IPS-20b (cell line): Measurements from ENCODE around the gene RAD18.

Experiments used
- H3K27ac ChIP-seq: one replicate; pipeline ENCODE4 v1.5.1; 2013; ENCODE audit warnings: low read length
- H3K27me3 ChIP-seq: 2 replicates; pipeline ENCODE4 v1.6.1; 2013; ENCODE audit warnings: mild to moderate bottlenecking, low read length, inconsistent platforms; ENCODE audit not compliant: insufficient read depth
- H3K36me3 ChIP-seq: 2 replicates; pipeline ENCODE4 v1.6.1; 2013; ENCODE audit warnings: low read depth, mild to moderate bottlenecking, inconsistent platforms, low read length, moderate library complexity; ENCODE audit not compliant: insufficient read depth
- H3K4me1 ChIP-seq: 2 replicates; pipeline ENCODE4 v1.6.1; 2013; ENCODE audit warnings: mild to moderate bottlenecking, control low read depth, inconsistent platforms, low read length, moderate library complexity; ENCODE audit not compliant: insufficient read depth
- H3K4me3 ChIP-seq: 2 replicates; pipeline ENCODE4 v1.5.1; 2013; ENCODE audit warnings: mild to moderate bottlenecking, low read length, inconsistent platforms
- H3K9ac ChIP-seq: 2 replicates; pipeline ENCODE4 v1.6.1; 2013; ENCODE audit warnings: low read depth, mild to moderate bottlenecking, inconsistent platforms, low read length, moderate library complexity
- H3K9me3 ChIP-seq: 2 replicates; pipeline ENCODE4 v1.6.1; 2013; ENCODE audit warnings: mild to moderate bottlenecking, low read depth, low read length, inconsistent platforms; ENCODE audit not compliant: insufficient read depth

The RAD18 gene

DNA sequence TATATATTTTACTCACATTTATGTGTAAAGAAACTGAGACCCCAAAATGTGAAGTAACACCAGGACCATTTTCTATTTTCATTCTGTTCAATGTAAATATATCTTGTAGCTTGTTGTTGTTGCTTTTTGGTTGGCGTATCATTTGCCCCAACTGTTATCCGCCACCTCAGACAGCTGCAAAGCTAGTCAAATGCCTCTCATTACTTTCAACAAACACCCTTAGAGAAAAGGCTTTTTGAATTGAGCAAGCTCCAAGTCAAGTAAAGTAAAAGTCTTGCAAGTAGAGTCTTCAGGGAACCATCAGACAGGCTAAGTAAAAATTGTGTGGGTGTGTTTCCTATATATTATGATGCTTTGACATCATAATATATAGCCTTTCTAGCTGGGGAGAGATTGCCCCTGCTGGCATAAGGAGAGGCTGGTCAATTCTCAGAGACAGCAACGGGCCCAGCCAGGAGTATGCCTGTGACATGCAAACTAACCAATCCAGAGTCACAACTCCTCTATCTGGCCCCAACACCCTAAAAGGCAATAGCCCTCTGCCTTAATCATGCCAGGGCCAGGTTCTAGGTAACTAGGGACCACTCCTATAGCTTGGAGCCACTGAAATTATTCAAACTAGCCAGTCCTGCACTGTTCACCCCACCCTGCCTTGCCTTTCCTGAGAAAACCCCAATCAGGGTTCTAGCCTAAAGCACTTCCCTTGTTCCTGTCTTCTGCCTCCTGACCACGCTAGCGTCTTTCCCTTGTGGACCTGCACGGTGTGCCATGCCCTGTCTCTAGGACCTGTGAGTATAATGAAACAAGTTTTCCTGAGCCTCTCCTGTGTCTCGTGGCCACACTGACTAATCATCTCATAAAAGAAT is 75.6 kb downstream of the RAD18 start:
- H3K9ac ChIP-seq = no peak overlapping the region

DNA sequence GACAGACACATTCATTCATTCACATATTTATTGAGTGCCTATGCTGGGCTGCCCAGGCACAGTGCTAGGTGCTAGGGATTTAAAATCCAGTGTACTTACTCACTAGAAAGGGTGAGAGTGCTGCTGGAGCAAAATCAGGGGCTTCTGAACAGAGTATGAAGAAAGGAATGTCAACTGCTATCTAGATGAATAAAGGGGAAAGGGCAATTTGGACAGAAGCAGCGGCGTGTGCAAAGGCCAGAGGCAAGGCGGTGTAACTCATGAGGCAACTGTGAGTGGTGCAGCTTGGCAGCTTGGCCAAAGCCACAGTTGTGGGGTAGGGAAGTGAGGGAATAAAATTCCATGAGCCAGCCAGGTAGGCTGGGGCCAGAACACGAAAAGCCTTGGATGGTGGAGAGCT is 76.7 kb downstream of the RAD18 start:
- Histone ChIP-seq H3K27me3 (no peaks in the 10 kb centered on the region), H3K9me3 (no peaks in the 10 kb centered on the region), H3K36me3 (peaks cover 40% of the 10 kb centered on the region), H3K4me1 (peaks cover 16% of the 10 kb centered on the region; the same call in 1 of the 2 replicates), H3K4me3 (no peak overlapping the region), H3K27ac (no peak overlapping the region), H3K9ac (no peak overlapping the region)

More for the DNA sequence above, 75.6 kb downstream of the RAD18 start:
- Histone ChIP-seq H3K9me3 (no peaks in the 10 kb centered on the region), H3K36me3 (peaks cover 40% of the 10 kb centered on the region), H3K27ac (no peak overlapping the region), H3K4me3 (no peak overlapping the region), H3K4me1 (peaks cover 5% of the 10 kb centered on the region; the same call in 1 of the 2 replicates), H3K27me3 (no peaks in the 10 kb centered on the region)

DNA sequence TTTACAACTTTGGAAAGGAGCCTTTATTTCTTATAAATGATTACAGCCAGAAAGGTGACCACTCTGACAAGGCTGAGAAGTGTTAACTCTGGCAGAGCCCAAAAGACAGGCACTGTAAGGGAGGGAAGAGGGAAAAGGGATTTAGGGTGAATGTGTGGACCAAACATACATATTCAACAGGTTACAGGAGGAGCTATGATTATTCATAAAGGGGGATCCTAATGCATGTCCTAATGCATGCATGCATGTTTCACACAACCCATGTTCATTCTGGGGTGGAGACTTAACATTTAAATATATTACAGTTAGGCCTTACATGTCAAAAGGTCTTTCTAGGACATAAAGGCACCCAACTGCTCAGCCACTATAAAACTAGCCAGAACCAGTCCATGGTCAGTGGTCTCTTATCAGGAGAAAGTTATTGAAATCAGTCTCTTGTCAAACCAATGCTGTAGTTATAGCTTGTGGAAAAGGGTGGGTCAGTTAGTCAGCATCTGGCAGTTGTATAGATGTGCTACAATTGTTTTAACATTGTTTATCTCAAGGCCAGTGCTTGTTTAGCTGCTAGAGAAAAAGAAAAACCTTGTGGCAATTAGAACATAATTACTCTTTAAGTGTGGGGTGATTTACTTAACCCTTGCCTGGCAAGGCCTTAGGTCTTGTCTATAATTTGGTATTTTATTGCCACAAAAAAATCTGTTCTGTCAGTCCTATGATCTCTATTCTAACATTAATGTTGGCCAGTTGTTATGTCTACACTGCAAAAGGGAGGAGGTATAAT is 77.5 kb downstream of the RAD18 start:
- Histone ChIP-seq H3K36me3 (peaks cover 45% of the 10 kb centered on the region), H3K4me1 (peaks cover 18% of the 10 kb centered on the region; the same call in 1 of the 2 replicates), H3K27ac (no peak overlapping the region), H3K27me3 (no peaks in the 10 kb centered on the region), H3K9ac (no peak overlapping the region), H3K9me3 (no peaks in the 10 kb centered on the region), H3K4me3 (no peak overlapping the region)

DNA sequence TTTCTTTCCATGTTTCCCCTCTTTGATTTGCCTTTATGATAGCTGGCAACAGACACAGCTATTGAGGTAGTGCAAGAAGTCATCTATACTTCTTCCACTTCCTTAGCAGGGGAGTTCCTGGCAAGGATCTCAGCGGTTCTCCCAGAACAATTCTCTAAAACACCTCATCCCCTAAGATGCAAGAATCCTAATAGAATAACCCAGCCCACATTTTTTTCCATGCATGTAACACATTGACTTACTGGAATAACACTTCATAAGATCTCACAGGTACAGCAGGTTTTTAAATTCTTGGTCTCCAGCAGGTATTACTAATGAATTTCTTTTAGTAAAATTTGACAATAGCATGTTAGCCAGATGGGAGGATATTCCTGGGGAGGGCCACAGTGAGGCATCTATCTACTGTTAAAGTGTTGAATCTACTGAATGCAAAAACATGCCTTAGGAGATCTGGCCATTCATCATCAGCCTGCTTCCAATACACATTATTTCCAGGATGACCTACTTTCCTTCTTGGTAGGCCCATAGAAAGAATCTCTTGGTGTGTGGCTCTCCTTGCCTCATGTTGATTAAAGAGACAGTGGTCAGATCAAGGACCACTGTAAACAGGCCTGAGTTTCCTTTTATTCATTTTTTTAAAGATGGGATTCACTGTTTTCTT is 78.5 kb downstream of the RAD18 start:
- peaks cover 45% of the 10 kb centered on the region for H3K36me3 ChIP-seq

GRCh38 chr3:8882642-8883041 is 80.6 kb downstream of the RAD18 start:
- Histone ChIP-seq H3K9ac (peak overlapping the region; percentile 28; the same call in 1 of the 2 replicates), H3K27me3 (no peaks in the 10 kb centered on the region), H3K27ac (peak overlapping the region; percentile 61), H3K36me3 (peaks cover 44% of the 10 kb centered on the region), H3K9me3 (no peaks in the 10 kb centered on the region), H3K4me1 (peaks cover 18% of the 10 kb centered on the region; the same call in 1 of the 2 replicates), H3K4me3 (no peak overlapping the region)

More for the DNA sequence above, 78.5 kb downstream of the RAD18 start:
- no peak overlapping the region for H3K4me3 ChIP-seq
- peaks cover 18% of the 10 kb centered on the region; the same call in 1 of the 2 replicates for H3K4me1 ChIP-seq
- H3K27me3 ChIP-seq = no peaks in the 10 kb centered on the region
- H3K27ac ChIP-seq = no peak overlapping the region
- H3K9me3 ChIP-seq = no peaks in the 10 kb centered on the region
- H3K9ac ChIP-seq = no peak overlapping the region

- Histone ChIP-seq H3K4me1 (peaks cover 18% of the 10 kb centered on the region; the same call in 1 of the 2 replicates), H3K4me3 (no peak overlapping the region), H3K9ac (peak overlapping the region; percentile 28; the same call in 1 of the 2 replicates), H3K36me3 (peaks cover 47% of the 10 kb centered on the region), H3K27ac (peak overlapping the region; percentile 61), H3K27me3 (no peaks in the 10 kb centered on the region), H3K9me3 (no peaks in the 10 kb centered on the region)
These were observed 81.1 kb downstream of the RAD18 start for GRCh38 chr3:8882171-8882593.

DNA sequence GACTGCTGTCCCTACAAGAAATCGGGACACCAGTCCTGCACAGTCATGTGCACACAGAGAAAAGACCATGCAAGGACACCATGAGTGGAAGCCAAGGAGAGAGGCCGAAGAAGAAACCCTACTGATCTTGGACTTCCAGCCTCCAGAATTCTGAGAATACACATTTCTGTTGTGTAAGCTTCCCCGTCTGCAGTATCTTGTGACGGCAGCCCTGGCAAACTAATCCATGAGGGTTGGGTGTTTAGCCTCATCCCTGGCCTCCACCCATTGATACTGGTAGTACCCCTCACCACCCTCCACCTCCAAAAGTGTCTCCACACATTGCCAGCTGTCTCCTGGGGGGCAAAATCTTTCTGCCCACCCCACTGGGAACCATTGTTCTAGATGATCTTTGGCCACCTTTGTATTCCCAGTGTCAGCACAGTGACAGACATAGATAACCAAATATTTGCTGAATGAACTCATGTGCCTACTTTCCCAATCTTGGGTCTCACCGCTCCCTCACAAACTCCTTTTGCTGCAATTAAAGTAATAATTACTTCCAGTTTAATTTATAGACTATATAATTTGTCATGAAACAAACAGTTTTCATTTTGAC is 83.8 kb downstream of the RAD18 start:
- Histone ChIP-seq H3K27ac (no peak overlapping the region), H3K9ac (no peak overlapping the region), H3K4me3 (no peak overlapping the region), H3K9me3 (no peaks in the 10 kb centered on the region), H3K27me3 (no peaks in the 10 kb centered on the region), H3K36me3 (peaks cover 55% of the 10 kb centered on the region), H3K4me1 (peaks cover 15% of the 10 kb centered on the region; the same call in 1 of the 2 replicates)

- H3K27me3 ChIP-seq = no peaks in the 10 kb centered on the region
- H3K4me3 ChIP-seq = no peak overlapping the region
- no peak overlapping the region for H3K9ac ChIP-seq
- H3K9me3 ChIP-seq = no peaks in the 10 kb centered on the region
- H3K27ac ChIP-seq = no peak overlapping the region
- H3K36me3 ChIP-seq = peaks cover 42% of the 10 kb centered on the region
- no peaks in the 10 kb centered on the region for H3K4me1 ChIP-seq
These were observed 87.4 kb downstream of the RAD18 start for GRCh38 chr3:8875836-8876235.

DNA sequence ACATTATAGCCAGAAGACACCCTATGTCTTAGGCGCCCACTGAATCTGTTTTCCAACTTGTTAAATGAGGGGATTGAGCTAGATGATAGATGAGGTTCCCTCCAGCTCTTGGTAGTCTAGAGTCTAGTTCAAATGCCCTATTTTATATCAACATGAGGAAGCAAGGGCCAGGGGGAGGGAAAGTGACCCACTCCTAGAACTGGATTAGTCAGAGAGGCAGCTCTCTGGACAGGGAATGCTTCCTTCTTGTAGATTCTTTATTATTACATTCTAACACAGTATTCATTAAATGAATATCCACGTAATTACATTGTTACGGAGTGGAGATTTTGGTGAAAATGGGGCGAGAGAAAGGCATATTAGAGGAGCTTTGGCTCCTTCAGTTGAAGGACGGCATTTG is 89.5 kb downstream of the RAD18 start:
- H3K9me3 ChIP-seq = no peaks in the 10 kb centered on the region
- H3K4me3 ChIP-seq = no peak overlapping the region
- H3K27ac ChIP-seq = no peak overlapping the region
- peaks cover 23% of the 10 kb centered on the region for H3K36me3 ChIP-seq
- H3K4me1 ChIP-seq = no peaks in the 10 kb centered on the region
- no peak overlapping the region for H3K9ac ChIP-seq
- no peaks in the 10 kb centered on the region for H3K27me3 ChIP-seq

GRCh38 chr3:8872261-8872660 is 91.0 kb downstream of the RAD18 start:
- no peak overlapping the region for H3K9ac ChIP-seq
- no peaks in the 10 kb centered on the region for H3K9me3 ChIP-seq
- H3K36me3 ChIP-seq = peaks cover 14% of the 10 kb centered on the region
- no peak overlapping the region for H3K27ac ChIP-seq
- no peaks in the 10 kb centered on the region for H3K4me1 ChIP-seq
- no peak overlapping the region for H3K4me3 ChIP-seq
- H3K27me3 ChIP-seq = no peaks in the 10 kb centered on the region

GRCh38 chr3:8871306-8871705 is 92.0 kb downstream of the RAD18 start:
- H3K36me3 ChIP-seq = peaks cover 5% of the 10 kb centered on the region; the same call in 1 of the 2 replicates
- H3K4me3 ChIP-seq = no peak overlapping the region
- no peak overlapping the region for H3K9ac ChIP-seq
- no peaks in the 10 kb centered on the region for H3K4me1 ChIP-seq
- H3K27ac ChIP-seq = no peak overlapping the region
- no peaks in the 10 kb centered on the region for H3K27me3 ChIP-seq
- H3K9me3 ChIP-seq = no peaks in the 10 kb centered on the region
